Measurements from ENCODE around the gene RCC2.

DNA sequence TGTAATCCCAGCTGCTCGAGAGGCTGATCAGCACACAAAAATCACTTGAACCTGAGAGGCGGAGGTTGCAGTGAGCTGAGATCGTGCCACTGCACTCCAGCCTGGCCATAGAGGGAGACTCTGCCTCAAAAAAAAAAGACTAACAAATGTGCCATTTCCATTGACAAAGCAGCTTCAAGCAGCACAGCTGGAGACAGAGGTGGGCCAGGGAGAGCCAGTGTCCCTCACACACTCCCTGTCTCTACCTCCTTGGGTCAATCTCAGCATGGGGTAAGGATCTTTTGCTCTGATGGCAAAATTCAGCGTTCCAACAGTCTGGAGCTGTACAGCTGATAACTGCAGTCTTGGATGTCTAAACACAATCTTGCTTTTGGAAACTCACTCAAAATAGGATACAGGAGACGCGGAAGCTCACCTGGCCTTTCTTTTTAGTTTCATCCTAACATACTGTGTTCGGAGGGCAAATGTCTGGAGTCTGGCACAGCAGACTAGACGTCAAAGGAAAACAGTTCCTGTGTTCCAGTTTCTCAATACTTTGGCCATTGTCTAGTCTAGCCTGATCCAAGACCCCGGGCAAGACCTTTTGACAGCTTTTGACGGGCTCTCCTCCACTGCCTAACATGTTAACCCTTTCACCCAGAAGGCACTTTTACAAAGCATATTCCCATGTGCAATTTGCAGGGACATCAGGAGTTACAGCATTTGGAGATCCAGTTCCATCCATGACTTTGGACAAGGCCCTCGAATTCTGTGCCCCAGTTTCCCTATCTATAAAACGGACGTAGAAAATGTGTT lies 2.9 kb downstream of the RCC2 start:
- TF ChIP-seq EZH2 (IDR thresholded peaks at IDR 0.05; ENCODE audit: low read length, missing control alignments) = no peak
- TF ChIP-seq, protein P1, sequence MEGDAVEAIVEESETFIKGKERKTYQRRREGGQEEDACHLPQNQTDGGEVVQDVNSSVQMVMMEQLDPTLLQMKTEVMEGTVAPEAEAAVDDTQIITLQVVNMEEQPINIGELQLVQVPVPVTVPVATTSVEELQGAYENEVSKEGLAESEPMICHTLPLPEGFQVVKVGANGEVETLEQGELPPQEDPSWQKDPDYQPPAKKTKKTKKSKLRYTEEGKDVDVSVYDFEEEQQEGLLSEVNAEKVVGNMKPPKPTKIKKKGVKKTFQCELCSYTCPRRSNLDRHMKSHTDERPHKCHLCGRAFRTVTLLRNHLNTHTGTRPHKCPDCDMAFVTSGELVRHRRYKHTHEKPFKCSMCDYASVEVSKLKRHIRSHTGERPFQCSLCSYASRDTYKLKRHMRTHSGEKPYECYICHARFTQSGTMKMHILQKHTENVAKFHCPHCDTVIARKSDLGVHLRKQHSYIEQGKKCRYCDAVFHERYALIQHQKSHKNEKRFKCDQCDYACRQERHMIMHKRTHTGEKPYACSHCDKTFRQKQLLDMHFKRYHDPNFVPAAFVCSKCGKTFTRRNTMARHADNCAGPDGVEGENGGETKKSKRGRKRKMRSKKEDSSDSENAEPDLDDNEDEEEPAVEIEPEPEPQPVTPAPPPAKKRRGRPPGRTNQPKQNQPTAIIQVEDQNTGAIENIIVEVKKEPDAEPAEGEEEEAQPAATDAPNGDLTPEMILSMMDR (conservative IDR thresholded peaks at IDR 0.05 in 1 of 2, IDR thresholded peaks at IDR 0.05 in 1 of 2; ENCODE audit: low read depth in 1 of 2, low read length in 2 of 2) = no peak
